Endothelial cell of umbilical vein (primary cell): ENCODE data around the gene ASXL1.

Experiments
- CTCF ChIP-seq, 2 donors: IDR thresholded peaks; 1 replicate in 1 of 2; 2 replicates in 1 of 2; pipeline ENCODE4 v1.5.1; 2011; ENCODE audit warnings: low read length in 2 of 2, mild to moderate bottlenecking in 2 of 2, moderate library complexity in 2 of 2, control low read depth in 1 of 2, inconsistent platforms in 1 of 2, low read depth in 1 of 2; ENCODE audit not compliant: insufficient read depth in 1 of 2; ENCODE audit errors: extremely low read depth in 1 of 2
- EZH2 ChIP-seq: IDR thresholded peaks from 2 replicates; pipeline ENCODE4 v1.6.1; 2012; ENCODE audit warnings: borderline replicate concordance, low read depth, mild to moderate bottlenecking, moderate library complexity, low read length, inconsistent platforms; ENCODE audit not compliant: severe bottlenecking
- FOS ChIP-seq: IDR thresholded peaks from 2 replicates; pipeline ENCODE4 v1.6.1; 2011; ENCODE audit warnings: mild to moderate bottlenecking, low read length, moderate library complexity, borderline replicate concordance; ENCODE audit not compliant: insufficient read depth
- GATA2 ChIP-seq: IDR thresholded peaks from 2 replicates; pipeline ENCODE4 v1.7.0; 2011; ENCODE audit warnings: low read depth, mild to moderate bottlenecking, moderate library complexity, mixed read lengths, low read length; ENCODE audit not compliant: insufficient read length, insufficient read depth
- JUN ChIP-seq: IDR thresholded peaks from 2 replicates; pipeline ENCODE4 v1.6.1; 2011; ENCODE audit warnings: borderline replicate concordance, low read depth; ENCODE audit not compliant: insufficient read length, insufficient read depth
- MAX ChIP-seq: IDR thresholded peaks from 2 replicates; pipeline ENCODE4 v1.6.1; 2011; ENCODE audit not compliant: insufficient read depth, insufficient read length
- MYC ChIP-seq: IDR thresholded peaks from one replicate; pipeline ENCODE4 v1.6.1; 2011; ENCODE audit warnings: mild to moderate bottlenecking, low read depth, low read length
- POLR2A ChIP-seq: IDR thresholded peaks from 2 replicates; pipeline ENCODE4 v1.6.1; 2012; ENCODE audit warnings: low read depth, mild to moderate bottlenecking, control low read depth, low read length
- POLR2AphosphoS5 ChIP-seq: IDR thresholded peaks from 2 replicates; pipeline ENCODE4 v1.6.1; 2012; ENCODE audit warnings: low read depth, mild to moderate bottlenecking, control low read depth, low read length, moderate library complexity; ENCODE audit not compliant: insufficient read depth

- TF ChIP-seq CTCF (IDR thresholded peaks at IDR 0.05; ENCODE audit: extremely low read depth in 1 of 2, insufficient read depth in 1 of 2, low read depth in 1 of 2, low read length in 2 of 2), result peak; percentile 14 to 40
- no peak for TF ChIP-seq EZH2
- no peak for TF ChIP-seq MAX
- TF ChIP-seq POLR2A, result no peak
- TF ChIP-seq POLR2AphosphoS5, result no peak
- TF ChIP-seq GATA2, result no peak
- TF ChIP-seq JUN, result no peak
- no peak for TF ChIP-seq FOS
- TF ChIP-seq MYC, result no peak
Observed at GRCh38 chr20:32466739-32467505, 108.8 kb downstream of the ASXL1 start.
